ENCODE measurements around the gene TMEM86B. TPM values are rescaled to one million over a fixed set of nuclear protein-coding genes. Genes with fewer than 3 reads are reported as not detected.

Gene TMEM86B
- total RNA-seq, 1 donor from 2014 or later, result 0.53 TPM

DNA sequence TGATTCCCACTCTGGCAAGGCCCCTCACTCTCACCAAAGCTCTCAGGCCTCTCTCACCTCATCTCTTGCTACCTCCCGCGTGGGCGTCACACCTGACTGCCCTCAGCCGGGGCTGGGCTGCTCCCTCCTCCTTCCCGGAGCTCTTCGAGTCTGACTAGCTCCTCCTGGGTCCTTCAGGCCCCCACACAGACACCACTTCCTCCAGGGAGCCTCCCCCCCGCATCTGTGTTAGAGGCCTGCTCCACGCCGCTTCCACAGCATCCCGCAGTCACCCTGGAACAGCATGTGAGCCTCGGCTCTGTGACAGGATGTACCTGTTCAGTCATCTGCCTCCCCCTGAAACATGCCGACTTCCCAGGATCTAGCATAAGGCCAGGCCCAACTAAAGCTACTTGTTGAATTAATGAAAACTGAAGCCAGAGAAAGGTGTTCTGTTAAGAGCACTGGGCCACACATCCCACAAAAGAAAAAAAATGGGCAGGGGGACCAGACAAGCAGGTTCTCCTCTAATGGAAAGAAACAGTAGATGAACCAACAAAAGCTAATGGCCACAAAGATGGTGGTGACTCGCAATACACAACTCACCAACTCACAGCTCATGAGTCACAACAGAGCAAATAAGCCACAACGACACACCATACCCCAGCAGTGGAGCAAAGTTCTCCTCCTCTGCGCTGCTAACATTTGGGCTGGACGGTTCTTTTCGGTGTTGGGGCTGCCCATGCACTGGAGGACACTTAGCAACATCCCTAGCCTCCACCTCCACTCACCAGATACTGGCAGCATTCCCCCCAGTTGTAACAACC lies 27.3 kb upstream of the TMEM86B start:
- DNase-seq (ENCODE audit: low read depth) (peak; percentile 63), FAIRE-seq (no peak)
- no peaks in the 10 kb centered on the region for H3K27me3 ChIP-seq (ENCODE audit: control insufficient read depth, insufficient read depth, low read length)
- TF ChIP-seq CTCF (IDR thresholded peaks at IDR 0.05; ENCODE audit: insufficient read depth, low read length, severe bottlenecking), result no peak
- H3K36me3 ChIP-seq (ENCODE audit: control insufficient read depth, insufficient read depth, low read length), result peaks cover 5% of the 10 kb centered on the region
- H3K4me3 ChIP-seq (ENCODE audit: low read depth, low read length), result no peak overlapping the region

DNA sequence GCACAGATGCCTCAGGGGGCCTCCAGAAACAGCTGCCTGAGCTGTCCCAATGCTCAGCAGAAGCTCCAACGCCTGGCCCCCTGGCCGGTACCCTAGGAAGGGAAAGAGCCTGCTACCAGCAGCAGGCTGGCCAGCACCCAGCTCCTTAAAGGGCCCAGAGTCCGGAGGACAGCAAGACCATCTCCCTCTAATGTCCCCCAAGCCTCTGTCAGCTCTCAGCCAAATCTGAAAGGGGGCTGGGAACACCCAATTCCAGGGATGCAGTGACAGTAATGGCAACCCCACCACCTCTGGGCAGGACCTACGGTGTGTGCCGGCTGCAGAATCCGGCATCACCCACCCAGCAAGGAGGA lies 26.0 kb upstream of the TMEM86B start:
- Histone ChIP-seq H3K4me3 (ENCODE audit: low read depth, low read length) (no peak overlapping the region), H3K27me3 (ENCODE audit: control insufficient read depth, insufficient read depth, low read length) (no peaks in the 10 kb centered on the region), H3K36me3 (ENCODE audit: control insufficient read depth, insufficient read depth, low read length) (peaks cover 7% of the 10 kb centered on the region)
- no peak for TF ChIP-seq CTCF (IDR thresholded peaks at IDR 0.05; ENCODE audit: insufficient read depth, low read length, severe bottlenecking)
- no peak for DNase-seq (ENCODE audit: low read depth)
- FAIRE-seq, result no peak

DNA sequence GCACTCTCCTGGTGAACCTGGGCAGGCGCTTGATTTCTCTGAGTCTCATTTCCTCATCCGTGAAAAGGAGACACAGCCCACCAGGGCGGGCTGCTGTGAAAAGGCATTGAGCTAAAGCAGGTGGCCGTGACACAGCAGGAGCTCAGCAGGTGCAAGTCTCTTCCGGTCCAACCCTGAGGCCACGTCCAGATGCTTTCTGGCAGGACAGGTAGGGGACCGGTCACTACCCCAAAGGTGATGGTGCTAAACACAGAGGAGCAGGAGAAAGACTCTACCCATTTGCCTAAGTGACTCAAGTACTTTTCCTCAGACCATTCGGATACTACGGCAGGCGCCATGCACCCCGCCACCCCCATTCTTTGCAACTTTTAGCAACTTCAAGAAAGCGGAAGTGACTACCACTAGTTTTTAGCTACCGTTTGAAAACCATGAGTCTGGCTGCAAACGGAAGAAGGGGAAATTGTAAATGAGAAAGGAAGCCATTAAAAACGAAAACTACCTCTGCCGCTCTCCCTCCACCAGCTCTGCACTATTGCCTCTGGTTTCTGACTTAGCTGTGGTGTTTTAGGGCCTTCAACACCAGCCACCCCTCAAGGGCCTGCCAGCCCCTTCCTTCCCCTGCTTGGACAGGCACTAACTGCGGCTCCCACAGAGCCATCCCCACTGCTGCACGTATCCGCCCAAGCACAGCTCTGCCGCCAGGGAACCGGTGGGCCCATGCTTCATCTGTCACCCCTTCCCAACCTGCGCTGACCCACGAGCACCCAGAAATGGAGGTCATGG lies 25.5 kb upstream of the TMEM86B start:
- Histone ChIP-seq H3K36me3 (ENCODE audit: control insufficient read depth, insufficient read depth, low read length) (peaks cover 7% of the 10 kb centered on the region), H3K4me3 (ENCODE audit: low read depth, low read length) (no peak overlapping the region), H3K27me3 (ENCODE audit: control insufficient read depth, insufficient read depth, low read length) (no peaks in the 10 kb centered on the region)
- DNase-seq (ENCODE audit: low read depth) (no peak), FAIRE-seq (no peak)
- no peak for TF ChIP-seq CTCF (IDR thresholded peaks at IDR 0.05; ENCODE audit: insufficient read depth, low read length, severe bottlenecking)

DNA sequence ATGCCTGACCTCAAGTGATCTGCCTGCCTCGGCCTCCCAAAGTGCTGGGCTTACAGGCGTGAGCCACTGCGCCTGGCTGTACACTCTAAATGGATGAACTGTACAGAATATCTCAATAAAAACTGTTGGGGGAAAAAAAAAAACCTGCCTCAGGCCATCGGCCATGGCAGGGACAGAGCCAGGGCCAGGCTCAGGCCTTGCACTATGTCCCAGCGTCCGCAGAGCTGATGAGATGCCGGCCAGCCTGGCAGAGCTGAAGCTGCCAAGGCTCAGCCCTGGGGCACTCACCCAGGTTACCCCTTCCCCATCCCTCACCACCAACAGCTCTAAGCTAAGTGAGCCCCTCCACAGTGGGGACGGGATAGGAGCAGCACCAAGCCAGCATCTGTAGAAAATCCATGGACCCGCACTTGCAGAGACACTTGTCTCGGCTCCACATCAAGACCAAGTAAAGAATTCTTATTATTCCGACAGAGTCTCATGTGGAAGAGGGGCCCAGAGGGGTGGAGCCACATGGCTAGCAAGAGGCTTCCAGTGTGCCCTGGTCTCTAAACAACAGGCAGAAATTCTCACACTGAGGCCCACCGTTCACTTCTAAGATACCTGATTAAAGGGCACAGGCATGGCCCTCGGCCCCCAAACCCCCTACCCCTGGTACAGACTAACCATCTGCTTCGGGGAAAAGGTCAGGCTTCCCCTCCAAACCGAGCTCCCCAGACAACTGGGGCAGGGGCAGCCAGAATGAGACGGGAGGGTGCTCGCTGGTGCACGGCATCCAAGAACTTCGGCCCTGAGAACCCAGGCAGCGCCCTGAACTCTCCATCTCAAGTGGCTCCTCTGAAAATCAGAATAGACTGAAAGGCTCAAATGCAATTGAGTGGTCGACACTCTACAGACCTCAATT lies 24.4 kb upstream of the TMEM86B start:
- peaks cover 7% of the 10 kb centered on the region for H3K36me3 ChIP-seq (ENCODE audit: control insufficient read depth, insufficient read depth, low read length)
- no peaks in the 10 kb centered on the region for H3K27me3 ChIP-seq (ENCODE audit: control insufficient read depth, insufficient read depth, low read length)
- TF ChIP-seq CTCF (IDR thresholded peaks at IDR 0.05; ENCODE audit: insufficient read depth, low read length, severe bottlenecking), result no peak

GRCh38 chr19:55251341-55252081 lies 22.9 kb upstream of the TMEM86B start:
- DNase-seq (ENCODE audit: low read depth) (peak; percentile 41), FAIRE-seq (no peak)
- no peaks in the 10 kb centered on the region for H3K27me3 ChIP-seq (ENCODE audit: control insufficient read depth, insufficient read depth, low read length)
- H3K4me3 ChIP-seq (ENCODE audit: low read depth, low read length), result no peak overlapping the region
- TF ChIP-seq CTCF (IDR thresholded peaks at IDR 0.05; ENCODE audit: insufficient read depth, low read length, severe bottlenecking), result no peak
- peaks cover 13% of the 10 kb centered on the region for H3K36me3 ChIP-seq (ENCODE audit: control insufficient read depth, insufficient read depth, low read length)

More for the DNA sequence above, 24.4 kb upstream of the TMEM86B start:
- FAIRE-seq (no peak), DNase-seq (ENCODE audit: low read depth) (no peak)
- no peak overlapping the region for H3K4me3 ChIP-seq (ENCODE audit: low read depth, low read length)
